Anterior cingulate cortex (tissue), 58 donors: Measurements from ENCODE around the gene CTNNA2.
A peak's percentile ranks its signal among the peaks of the same experiment; 100 is the strongest.

Source experiments
- DNase-seq, 58 donors: peaks; one replicate each; lab custom pipeline; 2025; lab: John Stamatoyannopoulos, UW

CTNNA2 gene

GRCh38 chr2:80496775-80497174 lies 983.9 kb downstream of the CTNNA2 start:
- no peak for DNase-seq

- peak in 31 of 58 donors; percentile 1 to 59 (median 21) for DNase-seq
Measured at GRCh38 chr2:80499095-80499494, 986.2 kb downstream of the CTNNA2 start.

GRCh38 chr2:80501874-80502624 lies 989.2 kb downstream of the CTNNA2 start:
- peak in 5 of 58 donors; percentile 4 to 36 (median 7) for DNase-seq

- DNase-seq, result no peak
Measured at GRCh38 chr2:80506563-80506962, 993.7 kb downstream of the CTNNA2 start.

GRCh38 chr2:80510716-80511115 lies 997.9 kb downstream of the CTNNA2 start:
- DNase-seq, result no peak

GRCh38 chr2:80515964-80516363 lies 1003.1 kb downstream of the CTNNA2 start:
- DNase-seq, result no peak

- no peak for DNase-seq
Measured at GRCh38 chr2:80517316-80517715, 1004.5 kb downstream of the CTNNA2 start.

- peak in 1 of 58 donors; percentile 12 for DNase-seq
Measured at GRCh38 chr2:80519121-80519643, 1006.3 kb downstream of the CTNNA2 start.

- DNase-seq, result no peak
Measured at GRCh38 chr2:80519699-80520291, 1006.9 kb downstream of the CTNNA2 start.

GRCh38 chr2:80525152-80525551 lies 1012.3 kb downstream of the CTNNA2 start:
- no peak for DNase-seq

GRCh38 chr2:80527119-80527518 lies 1014.3 kb downstream of the CTNNA2 start:
- DNase-seq, result no peak

GRCh38 chr2:80529466-80530165 lies 1016.8 kb downstream of the CTNNA2 start:
- DNase-seq, result no peak

- DNase-seq, result no peak
Measured at GRCh38 chr2:80530442-80531064, 1017.7 kb downstream of the CTNNA2 start.

GRCh38 chr2:80531319-80531718 lies 1018.5 kb downstream of the CTNNA2 start:
- DNase-seq, result no peak

GRCh38 chr2:80545420-80546210 lies 1032.8 kb downstream of the CTNNA2 start:
- no peak for DNase-seq

GRCh38 chr2:80546766-80547165 lies 1033.9 kb downstream of the CTNNA2 start:
- DNase-seq, result no peak

GRCh38 chr2:80547344-80547743 lies 1034.5 kb downstream of the CTNNA2 start:
- DNase-seq, result no peak

GRCh38 chr2:80548469-80548868 lies 1035.6 kb downstream of the CTNNA2 start:
- DNase-seq, result peak in 11 of 58 donors; percentile 0 to 8 (median 2)

GRCh38 chr2:80549901-80550300 lies 1037.0 kb downstream of the CTNNA2 start:
- DNase-seq, result no peak

- no peak for DNase-seq
Measured at GRCh38 chr2:80560326-80560725, 1047.5 kb downstream of the CTNNA2 start.
